ENCODE data around the gene SLC7A7.
"Not testable (repeated sequence)": the region's sequence is repeated elsewhere in the genome, so short reads cannot be mapped to it uniquely, and the experiment has no call there.

GRCh38 chr14:22829076-22829660, 13.9 kb upstream of the SLC7A7 start:
- TF ChIP-seq POLR2A (IDR thresholded peaks at IDR 0.05; ENCODE audit: low read length); GATA1 (IDR thresholded peaks at IDR 0.05; ENCODE audit: low read depth, low read length): not testable (repeated sequence)
